Transverse colon (tissue), 3 donors: Measurements from ENCODE around the gene ALDH3A2.

Experiments
- POLR2A ChIP-seq: fragments of 450-650 bp; IDR thresholded peaks from one replicate; pipeline ENCODE4 v1.6.1; 2016; ENCODE audit warnings: antibody characterized with exemption, mild to moderate bottlenecking, moderate library complexity
- POLR2AphosphoS5 ChIP-seq, 3 donors: sonication (generic); formaldehyde crosslinking; IDR thresholded peaks; one replicate each; pipeline ENCODE4 v1.6.1; 2016; ENCODE audit warnings: antibody characterized with exemption in 3 of 3

DNA sequence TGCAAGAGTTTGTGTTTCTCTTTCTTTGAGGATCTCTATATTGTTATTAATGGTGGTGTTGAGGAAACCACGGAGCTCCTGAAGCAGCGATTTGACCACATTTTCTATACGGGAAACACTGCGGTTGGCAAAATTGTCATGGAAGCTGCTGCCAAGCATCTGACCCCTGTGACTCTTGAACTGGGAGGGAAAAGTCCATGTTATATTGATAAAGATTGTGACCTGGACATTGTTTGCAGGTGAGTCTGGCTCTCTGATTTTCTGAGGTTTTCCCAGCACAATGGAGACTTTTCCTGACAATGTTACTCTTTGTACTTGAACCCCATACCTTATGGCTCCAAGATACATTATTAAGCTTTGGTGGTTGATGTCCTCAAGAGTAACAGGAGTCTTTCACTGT lies 7.8 kb downstream of the ALDH3A2 start:
- TF ChIP-seq POLR2AphosphoS5 (IDR thresholded peaks at IDR 0.05) (no peak), POLR2A (no peak)
